SU-DHL-6 (cell line): ENCODE results near the gene TLN1.

Experiments used
- EZH2phosphoT487 ChIP-seq: fragments of 200-600 bp; sonication (generic), shearing (Covaris generic); conservative IDR thresholded peaks from 2 replicates; pipeline ENCODE4 v1.6.1; 2018; ENCODE audit warnings: mild to moderate bottlenecking, antibody characterized with exemption, low read length, moderate library complexity, mixed read lengths
- TF ChIP-seq, protein P1 (sequence below): fragments of 200-600 bp; sonication (generic); IDR thresholded peaks from one replicate; pipeline ENCODE4 v1.5.1; 2017; ENCODE audit warnings: antibody characterized with exemption, mild to moderate bottlenecking, low read length, moderate library complexity; ENCODE audit not compliant: insufficient read depth, poor library complexity, severe bottlenecking

GRCh38 chr9:35656831-35657545 is 75.0 kb downstream of the TLN1 start:
- TF ChIP-seq, protein P1, sequence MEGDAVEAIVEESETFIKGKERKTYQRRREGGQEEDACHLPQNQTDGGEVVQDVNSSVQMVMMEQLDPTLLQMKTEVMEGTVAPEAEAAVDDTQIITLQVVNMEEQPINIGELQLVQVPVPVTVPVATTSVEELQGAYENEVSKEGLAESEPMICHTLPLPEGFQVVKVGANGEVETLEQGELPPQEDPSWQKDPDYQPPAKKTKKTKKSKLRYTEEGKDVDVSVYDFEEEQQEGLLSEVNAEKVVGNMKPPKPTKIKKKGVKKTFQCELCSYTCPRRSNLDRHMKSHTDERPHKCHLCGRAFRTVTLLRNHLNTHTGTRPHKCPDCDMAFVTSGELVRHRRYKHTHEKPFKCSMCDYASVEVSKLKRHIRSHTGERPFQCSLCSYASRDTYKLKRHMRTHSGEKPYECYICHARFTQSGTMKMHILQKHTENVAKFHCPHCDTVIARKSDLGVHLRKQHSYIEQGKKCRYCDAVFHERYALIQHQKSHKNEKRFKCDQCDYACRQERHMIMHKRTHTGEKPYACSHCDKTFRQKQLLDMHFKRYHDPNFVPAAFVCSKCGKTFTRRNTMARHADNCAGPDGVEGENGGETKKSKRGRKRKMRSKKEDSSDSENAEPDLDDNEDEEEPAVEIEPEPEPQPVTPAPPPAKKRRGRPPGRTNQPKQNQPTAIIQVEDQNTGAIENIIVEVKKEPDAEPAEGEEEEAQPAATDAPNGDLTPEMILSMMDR, result no peak
- no peak for TF ChIP-seq EZH2phosphoT487
